ENCODE measurements around the gene HECW1.

- no peak for TF ChIP-seq ZNF623 (tag by site-specific recombination; IDR thresholded peaks at IDR 0.05)
- no peak for TF ChIP-seq ZNF140 (tag by site-specific recombination; IDR thresholded peaks at IDR 0.05)
- no peak for TF ChIP-seq ZNF24 (tag by site-specific recombination; IDR thresholded peaks at IDR 0.05)
- no peak for TF ChIP-seq ZNF23 (tag by site-specific recombination; IDR thresholded peaks at IDR 0.05; ENCODE audit: borderline replicate concordance)
- no peak for TF ChIP-seq ZBTB44 (tag by site-specific recombination; IDR thresholded peaks at IDR 0.05)
- TF ChIP-seq REPIN1 (tag by site-specific recombination; IDR thresholded peaks at IDR 0.05; ENCODE audit: low read depth), result no peak
- TF ChIP-seq KLF10 (tag by site-specific recombination; IDR thresholded peaks at IDR 0.05), result no peak
- TF ChIP-seq ELK4 (IDR thresholded peaks at IDR 0.05; ENCODE audit: borderline replicate concordance, low read depth, low read length), result no peak
These were observed 380.4 kb downstream of the HECW1 start for GRCh38 chr7:43492896-43493295.
